ENCODE data around the gene IL10RB. TPM values are rescaled to one million over a fixed set of nuclear protein-coding genes. Genes with fewer than 3 reads are reported as not detected.
"Not testable (repeated sequence)": the region's sequence is repeated elsewhere in the genome, so short reads cannot be mapped to it uniquely, and the experiment has no call there.

The IL10RB gene
- total RNA-seq, 1 donor from 2014 or later: 19.2 TPM

DNA sequence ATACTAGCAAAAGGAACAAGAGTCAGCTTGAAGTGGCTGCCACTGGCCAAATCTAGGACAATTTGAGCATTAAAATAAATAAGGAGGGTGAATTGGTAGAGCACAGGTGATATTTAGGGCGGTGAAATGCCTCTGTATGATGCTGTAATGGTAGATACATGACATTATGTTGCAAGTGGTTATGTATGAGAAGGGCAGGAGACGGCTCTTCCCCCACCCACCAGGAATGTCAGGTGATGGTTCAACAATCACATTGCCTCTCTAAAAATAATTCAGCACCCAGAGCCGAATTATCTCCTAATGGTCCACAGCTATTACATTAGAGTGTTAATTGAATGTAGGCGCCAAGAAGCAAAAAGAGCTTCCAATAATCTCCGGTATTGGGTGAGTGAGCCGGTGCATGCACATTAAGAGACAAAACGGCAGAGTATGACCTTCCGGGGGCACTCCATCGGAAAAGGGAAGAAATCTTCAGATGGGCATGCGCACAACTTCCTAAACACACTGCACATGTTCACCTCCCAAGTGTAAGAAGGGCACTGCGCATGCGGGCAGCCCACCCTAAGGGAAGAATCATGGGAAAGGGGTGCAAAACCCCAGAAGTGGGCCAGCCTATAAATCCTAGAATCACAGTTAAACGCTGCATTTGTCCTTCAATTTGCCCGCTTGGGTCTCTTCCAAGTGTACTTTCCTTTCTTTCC is 51.8 kb downstream of the IL10RB start:
- no peak for DNase-seq (ENCODE audit: low spot score in 2 of 2, unreplicated experiment in 2 of 2)
- TF ChIP-seq, protein P1, sequence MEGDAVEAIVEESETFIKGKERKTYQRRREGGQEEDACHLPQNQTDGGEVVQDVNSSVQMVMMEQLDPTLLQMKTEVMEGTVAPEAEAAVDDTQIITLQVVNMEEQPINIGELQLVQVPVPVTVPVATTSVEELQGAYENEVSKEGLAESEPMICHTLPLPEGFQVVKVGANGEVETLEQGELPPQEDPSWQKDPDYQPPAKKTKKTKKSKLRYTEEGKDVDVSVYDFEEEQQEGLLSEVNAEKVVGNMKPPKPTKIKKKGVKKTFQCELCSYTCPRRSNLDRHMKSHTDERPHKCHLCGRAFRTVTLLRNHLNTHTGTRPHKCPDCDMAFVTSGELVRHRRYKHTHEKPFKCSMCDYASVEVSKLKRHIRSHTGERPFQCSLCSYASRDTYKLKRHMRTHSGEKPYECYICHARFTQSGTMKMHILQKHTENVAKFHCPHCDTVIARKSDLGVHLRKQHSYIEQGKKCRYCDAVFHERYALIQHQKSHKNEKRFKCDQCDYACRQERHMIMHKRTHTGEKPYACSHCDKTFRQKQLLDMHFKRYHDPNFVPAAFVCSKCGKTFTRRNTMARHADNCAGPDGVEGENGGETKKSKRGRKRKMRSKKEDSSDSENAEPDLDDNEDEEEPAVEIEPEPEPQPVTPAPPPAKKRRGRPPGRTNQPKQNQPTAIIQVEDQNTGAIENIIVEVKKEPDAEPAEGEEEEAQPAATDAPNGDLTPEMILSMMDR (IDR thresholded peaks at IDR 0.05; ENCODE audit: unreplicated experiment): no peak
- Mint-ChIP-seq H3K36me3 (peaks cover 2% of the 10 kb centered on the region), H3K27me3 (ENCODE audit: low read depth) (peaks cover 32% of the 10 kb centered on the region), H3K9me3 (peaks cover 7% of the 10 kb centered on the region), H3K4me1 (no peaks in the 10 kb centered on the region), H3K27ac (no peak overlapping the region), H3K4me3 (no peak overlapping the region)

DNA sequence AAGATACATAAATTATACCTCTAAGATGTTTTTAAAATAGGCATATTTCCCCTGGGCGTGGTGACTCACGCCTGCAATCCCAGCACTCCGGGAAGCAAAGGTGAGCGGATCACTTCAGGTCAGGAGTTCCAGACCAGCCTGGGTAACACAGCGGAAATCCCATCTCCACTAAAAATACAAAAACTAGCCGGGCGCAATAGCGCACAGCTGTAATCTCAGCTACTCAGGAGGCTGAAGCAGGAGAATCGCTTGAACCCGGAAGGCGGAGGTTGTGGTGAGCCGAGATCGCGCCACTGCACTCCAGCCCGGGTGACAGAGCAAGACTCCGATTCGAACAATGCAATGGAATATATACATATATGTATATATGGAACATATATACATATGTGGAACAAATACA is 54.8 kb downstream of the IL10RB start:
- not testable (repeated sequence) for H3K4me1 Mint-ChIP-seq; DNase-seq (ENCODE audit: low spot score in 2 of 2, unreplicated experiment in 2 of 2); H3K4me3 Mint-ChIP-seq; H3K27ac Mint-ChIP-seq; H3K36me3 Mint-ChIP-seq; H3K9me3 Mint-ChIP-seq
- H3K27me3 Mint-ChIP-seq (ENCODE audit: low read depth): peaks cover 19% of the 10 kb centered on the region

DNA sequence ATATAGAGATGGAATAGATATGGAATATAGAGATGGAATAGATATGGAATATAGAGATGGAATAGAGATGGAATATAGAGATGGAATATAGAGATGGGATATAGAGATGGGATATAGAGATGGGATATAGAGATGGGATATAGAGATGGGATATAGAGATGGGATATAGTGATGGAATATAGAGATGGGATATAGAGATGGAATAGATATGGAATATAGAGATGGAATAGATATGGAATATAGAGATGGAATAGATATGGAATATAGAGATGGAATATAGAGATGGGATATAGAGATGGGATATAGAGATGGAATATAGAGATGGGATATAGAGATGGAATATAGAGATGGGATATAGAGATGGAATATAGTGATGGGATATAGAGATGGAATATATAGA is 57.4 kb downstream of the IL10RB start:
- not testable (repeated sequence) for H3K36me3 Mint-ChIP-seq; DNase-seq (ENCODE audit: low spot score in 2 of 2, unreplicated experiment in 2 of 2); H3K9me3 Mint-ChIP-seq; H3K27ac Mint-ChIP-seq; H3K4me3 Mint-ChIP-seq; H3K27me3 Mint-ChIP-seq (ENCODE audit: low read depth)
- peaks cover 14% of the 10 kb centered on the region for H3K4me1 Mint-ChIP-seq

DNA sequence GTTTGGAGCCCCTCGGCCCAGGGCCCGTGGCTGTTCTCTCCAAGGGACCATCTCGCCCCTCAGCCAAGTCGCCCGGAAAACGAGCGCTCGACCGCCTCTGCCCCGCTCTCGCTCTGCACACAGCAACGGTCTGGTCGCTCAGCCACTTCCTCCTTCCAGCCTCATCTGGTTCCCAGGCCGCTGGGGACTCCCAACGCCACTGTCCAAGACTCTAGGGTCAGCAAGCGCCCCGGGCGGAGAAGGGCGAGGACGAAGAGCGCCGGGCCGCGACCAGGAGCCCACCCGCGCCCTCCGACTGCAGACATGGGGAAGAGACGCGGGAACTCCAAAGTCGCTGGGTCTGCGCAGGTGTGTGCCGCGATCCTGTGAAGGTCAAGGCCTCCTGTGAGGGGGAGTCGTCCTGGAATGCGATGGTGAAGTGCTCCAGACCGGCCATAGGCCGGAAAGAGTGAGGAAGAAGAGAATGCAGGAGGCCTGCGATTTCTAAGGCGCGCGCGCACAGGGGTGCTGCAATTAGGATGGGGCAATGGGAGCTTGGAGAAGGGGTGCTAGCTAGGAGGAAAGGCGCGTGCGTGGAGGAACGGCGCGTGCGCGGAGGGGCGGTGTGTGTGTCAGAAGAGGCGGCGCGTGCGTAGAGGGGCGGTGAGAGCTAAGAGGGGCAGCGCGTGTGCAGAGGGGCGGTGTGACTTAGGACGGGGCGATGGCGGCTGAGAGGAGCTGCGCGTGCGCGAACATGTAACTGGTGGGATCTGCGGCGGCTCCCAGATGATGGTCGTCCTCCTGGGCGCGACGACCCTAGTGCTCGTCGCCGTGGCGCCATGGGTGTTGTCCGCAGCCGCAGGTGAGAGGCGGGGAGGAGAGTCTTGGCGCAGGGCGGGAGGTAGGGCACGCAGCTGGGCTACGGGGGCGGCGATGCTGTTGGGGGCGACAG is 58.4 kb downstream of the IL10RB start, which contains the start of gene IFNAR1:
Gene IFNAR1, plus strand, starts transcription at position 680 of the 931 bp plus-strand sequence. Its CDS starts 86 bp downstream, at position 766.
- DNase-seq (ENCODE audit: low spot score in 2 of 2, unreplicated experiment in 2 of 2): peak; percentile 100
- Mint-ChIP-seq H3K27me3 (ENCODE audit: low read depth) (peaks cover 2% of the 10 kb centered on the region), H3K4me3 (no peak within 1 kb of the TSS), H3K4me1 (peaks cover 14% of the 10 kb centered on the region), H3K36me3 (peaks cover 8% of the 10 kb centered on the region), H3K27ac (no peak within 1 kb of the TSS), H3K9me3 (no peaks in the 10 kb centered on the region)
- TF ChIP-seq, protein P1 (IDR thresholded peaks at IDR 0.05; ENCODE audit: unreplicated experiment): no peak

DNA sequence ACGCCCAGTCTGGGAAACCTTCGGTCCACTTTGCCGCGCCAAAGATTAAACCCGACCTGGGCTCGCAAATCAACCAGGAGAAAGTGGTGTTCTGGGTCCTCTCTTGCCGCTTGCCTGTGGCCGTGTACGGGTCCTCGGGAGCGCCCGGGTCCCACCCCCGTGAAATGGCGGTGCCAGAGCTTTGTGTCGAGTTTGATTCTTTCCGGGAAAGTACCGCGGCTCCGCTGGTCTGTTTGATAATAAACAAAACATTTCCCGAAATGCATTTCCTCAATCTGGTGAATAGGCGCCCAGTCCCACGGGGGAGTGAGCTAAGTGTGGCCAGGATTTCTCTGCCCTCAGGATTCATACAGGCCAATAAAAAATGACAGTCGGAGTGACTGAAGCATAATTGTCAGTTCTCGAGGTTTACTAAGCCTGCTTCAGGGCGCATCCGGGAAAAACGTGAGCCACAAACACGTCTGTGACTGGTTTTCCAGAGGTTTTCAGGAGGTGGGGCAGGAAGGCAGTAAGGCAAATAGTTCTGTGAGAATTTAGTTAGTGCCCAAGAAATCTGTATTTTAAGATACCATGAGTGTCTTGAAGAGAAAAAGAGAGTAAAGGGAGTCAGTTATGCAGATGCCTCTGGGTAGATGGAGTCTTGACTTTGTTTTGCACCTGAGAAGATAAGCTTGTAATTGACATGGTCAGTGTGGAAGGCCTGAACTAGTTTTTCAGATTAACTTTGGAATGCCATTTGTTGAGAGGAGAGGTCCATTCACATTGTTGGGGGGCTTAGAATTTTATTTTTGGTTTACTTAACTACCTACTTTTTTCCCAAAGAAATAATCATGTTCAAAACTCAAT is 59.3 kb downstream of the IL10RB start:
- TF ChIP-seq, protein P1 (IDR thresholded peaks at IDR 0.05; ENCODE audit: unreplicated experiment): no peak
- Mint-ChIP-seq H3K36me3 (peaks cover 8% of the 10 kb centered on the region), H3K9me3 (no peaks in the 10 kb centered on the region), H3K27ac (no peak overlapping the region), H3K4me3 (no peak overlapping the region), H3K27me3 (ENCODE audit: low read depth) (no peaks in the 10 kb centered on the region), H3K4me1 (peaks cover 14% of the 10 kb centered on the region)
- DNase-seq (ENCODE audit: low spot score in 2 of 2, unreplicated experiment in 2 of 2): peak; percentile 27 to 65

DNA sequence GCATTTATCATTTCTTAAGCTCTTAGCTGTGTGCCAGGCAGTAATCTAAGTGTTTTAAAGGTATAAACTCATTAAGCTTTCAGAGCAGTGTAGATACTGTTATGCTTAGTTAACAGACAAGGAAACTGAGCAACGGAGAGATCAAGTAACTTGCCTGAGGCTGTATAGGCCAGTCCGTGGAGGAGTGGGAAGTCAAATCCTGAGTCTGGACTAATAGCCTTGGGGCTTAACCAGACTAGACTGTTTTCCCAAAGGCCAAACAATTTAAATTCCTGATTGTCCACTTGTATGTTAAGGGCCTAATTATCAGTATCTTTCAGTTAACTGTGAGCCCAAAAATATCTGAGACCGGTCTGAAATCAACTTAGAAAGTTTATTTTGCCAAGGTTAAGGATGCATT is 61.2 kb downstream of the IL10RB start:
- TF ChIP-seq, protein P1 (IDR thresholded peaks at IDR 0.05; ENCODE audit: unreplicated experiment): no peak
- Mint-ChIP-seq H3K36me3 (peaks cover 15% of the 10 kb centered on the region), H3K4me1 (peaks cover 14% of the 10 kb centered on the region), H3K27ac (no peak overlapping the region), H3K4me3 (no peak overlapping the region), H3K27me3 (ENCODE audit: low read depth) (no peaks in the 10 kb centered on the region), H3K9me3 (peaks cover 4% of the 10 kb centered on the region)
- no peak for DNase-seq (ENCODE audit: low spot score in 2 of 2, unreplicated experiment in 2 of 2)

Measured in mesothelial cell of epicardium (in vitro differentiated cells).